H9 (cell line): ENCODE data around the gene MEIS2. TPM values are rescaled to one million over a fixed set of nuclear protein-coding genes. Genes with fewer than 3 reads are reported as not detected.

Experiments
- DNase-seq: peaks from one replicate; pipeline ENCODE4 v3.0.0-alpha.2; 2017
- H2AFZ ChIP-seq: one replicate; pipeline ENCODE4 v1.6.1; 2013; ENCODE audit warnings: mild to moderate bottlenecking, low read length, control low read depth, moderate library complexity
- H2AK5ac ChIP-seq: 2 replicates; pipeline ENCODE4 v1.6.1; 2013; ENCODE audit warnings: low read length, control low read depth, mixed read lengths; ENCODE audit not compliant: insufficient read length
- H2BK120ac ChIP-seq: one replicate; pipeline ENCODE4 v1.6.1; 2013; ENCODE audit warnings: low read depth, mild to moderate bottlenecking, low read length, control low read depth, inconsistent platforms; ENCODE audit not compliant: poor library complexity, severe bottlenecking
- H2BK12ac ChIP-seq: 2 replicates; pipeline ENCODE4 v1.6.1; 2013; ENCODE audit warnings: low read length, control low read depth, mixed read lengths, low read depth; ENCODE audit not compliant: insufficient read length
- H2BK15ac ChIP-seq: 2 replicates; pipeline ENCODE4 v1.6.1; 2013; ENCODE audit warnings: low read depth, low read length, control low read depth
- H2BK20ac ChIP-seq: one replicate; pipeline ENCODE4 v1.6.1; 2013; ENCODE audit warnings: low read depth, mild to moderate bottlenecking, low read length, control low read depth, inconsistent platforms; ENCODE audit not compliant: poor library complexity, severe bottlenecking
- H2BK5ac ChIP-seq: 2 replicates; pipeline ENCODE4 v1.6.1; 2013; ENCODE audit warnings: low read length, control low read depth, mixed read lengths; ENCODE audit not compliant: insufficient read length
- H3K14ac ChIP-seq: 2 replicates; pipeline ENCODE4 v1.6.1; 2013; ENCODE audit warnings: low read length, control low read depth; ENCODE audit not compliant: insufficient read depth
- H3K18ac ChIP-seq: 2 replicates; pipeline ENCODE4 v1.6.1; 2013; ENCODE audit warnings: low read depth, mild to moderate bottlenecking, mixed read lengths, low read length, control low read depth; ENCODE audit not compliant: insufficient read length
- H3K23ac ChIP-seq: 2 replicates; pipeline ENCODE4 v1.6.1; 2013; ENCODE audit warnings: low read length, control low read depth, mixed read lengths, low read depth; ENCODE audit not compliant: insufficient read length
- H3K23me2 ChIP-seq: 2 replicates; pipeline ENCODE4 v1.6.1; 2013; ENCODE audit warnings: low read depth, mild to moderate bottlenecking, mixed read lengths, low read length, control low read depth; ENCODE audit not compliant: insufficient read length, poor library complexity, severe bottlenecking
- H3K27ac ChIP-seq: 2 replicates; pipeline ENCODE4 v1.5.1; 2013; ENCODE audit warnings: low read length, control low read depth, mixed read lengths, low read depth; ENCODE audit not compliant: insufficient read length
- H3K27me3 ChIP-seq: 2 replicates; pipeline ENCODE4 v1.6.1; 2013; ENCODE audit warnings: low read length, control low read depth, inconsistent platforms; ENCODE audit not compliant: insufficient read depth
- H3K4ac ChIP-seq: 2 replicates; pipeline ENCODE4 v1.6.1; 2013; ENCODE audit warnings: low read depth, mild to moderate bottlenecking, control low read depth, inconsistent platforms, low read length, moderate library complexity
- H3K4me1 ChIP-seq: 2 replicates; pipeline ENCODE4 v1.6.1; 2013; ENCODE audit warnings: low read length, control low read depth, inconsistent platforms; ENCODE audit not compliant: insufficient read depth
- H3K4me2 ChIP-seq: 2 replicates; pipeline ENCODE4 v1.6.1; 2013; ENCODE audit warnings: low read length, control low read depth, mixed read lengths; ENCODE audit not compliant: insufficient read length, insufficient read depth
- H3K56ac ChIP-seq: 2 replicates; pipeline ENCODE4 v1.6.1; 2013; ENCODE audit warnings: low read depth, mild to moderate bottlenecking, mixed read lengths, low read length, control low read depth; ENCODE audit not compliant: insufficient read length
- H3K79me1 ChIP-seq: 2 replicates; pipeline ENCODE4 v1.6.1; 2013; ENCODE audit warnings: low read depth, mild to moderate bottlenecking, moderate library complexity, low read length, control low read depth, inconsistent platforms; ENCODE audit not compliant: insufficient read depth, poor library complexity, severe bottlenecking
- H3K79me2 ChIP-seq: 2 replicates; pipeline ENCODE4 v1.6.1; 2013; ENCODE audit warnings: low read length, control low read depth, inconsistent platforms; ENCODE audit not compliant: insufficient read depth
- H3K9ac ChIP-seq: 2 replicates; pipeline ENCODE4 v1.6.1; 2013; ENCODE audit warnings: low read length, control low read depth, mixed read lengths; ENCODE audit not compliant: insufficient read length; ENCODE audit errors: extremely low read depth
- H3K9me3 ChIP-seq: one replicate; pipeline ENCODE4 v1.6.1; 2013; ENCODE audit warnings: low read depth, low read length, inconsistent platforms; ENCODE audit not compliant: control insufficient read depth
- H3T11ph ChIP-seq: one replicate; pipeline ENCODE4 v1.6.1; 2013; ENCODE audit warnings: mild to moderate bottlenecking, low read length, control low read depth, inconsistent platforms
- H4K20me1 ChIP-seq: one replicate; pipeline ENCODE4 v1.6.1; 2013; ENCODE audit not compliant: control insufficient read depth, insufficient read length, insufficient read depth
- H4K5ac ChIP-seq: 2 replicates; pipeline ENCODE4 v1.6.1; 2013; ENCODE audit warnings: low read depth, mild to moderate bottlenecking, mixed read lengths, low read length, control low read depth; ENCODE audit not compliant: insufficient read length
- H4K8ac ChIP-seq: replicated peaks from 2 replicates; pipeline ENCODE4 v1.6.1; 2013; ENCODE audit warnings: low read length, control low read depth, mixed read lengths, low read depth; ENCODE audit not compliant: insufficient read length
- H4K91ac ChIP-seq: 2 replicates; pipeline ENCODE4 v1.6.1; 2013; ENCODE audit warnings: low read depth, mild to moderate bottlenecking, moderate library complexity, mixed read lengths, low read length, control low read depth; ENCODE audit not compliant: insufficient read length
- H3K27ac Mint-ChIP-seq, 3 experiments: 2 replicates in 2 of 3; 3 replicates in 1 of 3; pipeline ENCODE4 v1.8.0; 2020 to 2021; ENCODE audit warnings: mixed read lengths in 3 of 3, mild to moderate bottlenecking in 1 of 3, moderate library complexity in 1 of 3
- H3K27me3 Mint-ChIP-seq: 2 replicates; pipeline ENCODE4 v1.8.0; 2021; ENCODE audit warnings: low read depth, mild to moderate bottlenecking, moderate library complexity, mixed read lengths
- H3K36me3 Mint-ChIP-seq, 3 experiments: 2 replicates in 2 of 3; 3 replicates in 1 of 3; pipeline ENCODE4 v1.8.0; 2020 to 2021; ENCODE audit warnings: low read depth in 3 of 3, mixed read lengths in 3 of 3; ENCODE audit not compliant: insufficient read depth in 1 of 3
- H3K4me1 Mint-ChIP-seq, 2 experiments: 2 replicates each; pipeline ENCODE4 v1.8.0; 2020; ENCODE audit warnings: mixed read lengths in 2 of 2
- H3K4me3 Mint-ChIP-seq, 2 experiments: 2 replicates in 1 of 2; 3 replicates in 1 of 2; pipeline ENCODE4 v1.8.0; 2020 to 2021; ENCODE audit warnings: mild to moderate bottlenecking in 2 of 2, mixed read lengths in 2 of 2, moderate library complexity in 1 of 2
- H3K9me3 Mint-ChIP-seq, 2 experiments: 2 replicates in 1 of 2; 3 replicates in 1 of 2; pipeline ENCODE4 v1.8.0; 2020; ENCODE audit warnings: mild to moderate bottlenecking in 2 of 2, mixed read lengths in 2 of 2, moderate library complexity in 1 of 2
- WGBS: extraction: QIAGEN DNeasy Blood & Tissue Kit; methylation state at CpG from one replicate; pipeline ENCODE4 v1.1.7; 2013; ENCODE audit warnings: missing lambda C conversion rate, low lambda C conversion rate, mixed read lengths; ENCODE audit not compliant: insufficient read length; ENCODE audit errors: extremely low coverage; 5-methylcytosine and 5-hydroxymethylcytosine counted together
- total RNA-seq: library from RNA; stranded (reverse); gene quantifications from 2 replicates; pipeline ENCODE4 v1.2.1, GENCODE V29; 2021
- TF ChIP-seq, protein P1 (sequence below): fragments of 200-600 bp; sonication (generic); conservative IDR thresholded peaks from 3 replicates; pipeline ENCODE4 v1.8.0; 2021; ENCODE audit warnings: antibody characterized with exemption, mild to moderate bottlenecking

Gene MEIS2
- total RNA-seq, 1 experiment from 2014 or later, result 0.35 TPM

DNA sequence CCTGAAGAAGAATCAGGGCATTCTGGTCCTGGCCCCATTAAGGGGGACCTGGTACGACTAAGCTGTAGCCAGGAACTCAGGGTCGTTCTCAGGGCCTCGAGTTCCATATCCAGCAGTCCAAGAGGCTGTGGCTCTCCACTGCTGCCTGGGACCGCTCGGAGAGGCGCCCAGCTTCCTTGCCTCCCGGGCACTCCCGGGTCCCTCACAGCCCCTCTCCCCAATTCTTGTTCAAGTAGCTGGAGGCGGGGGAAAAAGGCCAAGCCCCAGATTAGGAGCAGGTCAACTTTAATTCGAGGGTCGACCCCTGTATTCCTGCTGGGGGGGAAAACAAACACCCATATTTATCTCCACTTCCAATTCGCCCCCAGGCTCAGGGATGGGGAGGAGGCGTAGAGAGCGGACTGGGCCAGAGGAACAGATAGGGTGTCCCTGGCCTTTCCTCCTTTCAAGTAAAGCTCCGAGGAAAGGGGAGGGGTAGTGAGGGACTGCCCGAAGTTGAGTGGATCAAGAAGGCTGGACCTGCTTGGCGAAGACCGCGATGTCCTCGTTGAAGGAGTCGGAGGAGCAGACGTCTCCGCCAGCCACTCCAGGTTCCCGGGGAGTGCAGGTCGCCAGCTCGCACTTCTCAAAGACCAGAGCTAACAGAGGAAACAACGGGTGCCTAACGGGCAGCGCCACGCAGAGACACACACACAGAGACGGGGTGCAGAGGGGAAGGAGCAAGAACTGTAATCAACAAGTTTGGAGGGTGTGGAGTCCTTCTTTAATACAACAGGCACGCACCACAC lies 4.4 kb downstream of the MEIS2 start:
- peaks cover 76 to 82% of the 10 kb centered on the region in 2 experiments for H3K4me1 Mint-ChIP-seq

More for the DNA sequence above, 4.4 kb downstream of the MEIS2 start:
- Histone ChIP-seq H2BK15ac (no peak overlapping the region), H4K5ac (no peak overlapping the region), H3K9me3 (no peaks in the 10 kb centered on the region), H3K27ac (no peak overlapping the region), H4K8ac (no peak overlapping the region), H3K9ac (no peak overlapping the region), H2AK5ac (no peak overlapping the region), H2BK20ac (no peak overlapping the region), H4K20me1 (no peaks in the 10 kb centered on the region), H3K23ac (no peak overlapping the region), H2AFZ (no peak overlapping the region), H3K4ac (no peak overlapping the region), H3K18ac (no peak overlapping the region), H3K79me1 (no peaks in the 10 kb centered on the region), H3K4me1 (peaks cover 3% of the 10 kb centered on the region; the same call in 1 of the 2 replicates), H3K23me2 (peaks cover 48% of the 10 kb centered on the region), H2BK120ac (no peak overlapping the region), H3K4me2 (peak overlapping the region; percentile 92), H3K14ac (no peak overlapping the region; the same call in 1 of the 2 replicates), H2BK12ac (no peak overlapping the region), H2BK5ac (no peak overlapping the region), H3K79me2 (no peaks in the 10 kb centered on the region), H4K91ac (no peak overlapping the region), H3K27me3 (peaks cover 68% of the 10 kb centered on the region), H3T11ph (no peak overlapping the region), H3K56ac (no peak overlapping the region)
- peak overlapping the region; percentile 49 to 96 for H3K4me3 Mint-ChIP-seq
- DNase-seq, result peak; percentile 67
- H3K27me3 Mint-ChIP-seq, result peaks cover 96% of the 10 kb centered on the region
- H3K36me3 Mint-ChIP-seq, result no peaks in the 10 kb centered on the region
- H3K9me3 Mint-ChIP-seq, result peaks cover 0 to 7% of the 10 kb centered on the region in 2 experiments; a peak in 2 of 5 replicates
- WGBS, result no CpG with 5 or more reads among the region's 32 CpGs
- H3K27ac Mint-ChIP-seq, result no peak overlapping the region
- TF ChIP-seq, protein P1, sequence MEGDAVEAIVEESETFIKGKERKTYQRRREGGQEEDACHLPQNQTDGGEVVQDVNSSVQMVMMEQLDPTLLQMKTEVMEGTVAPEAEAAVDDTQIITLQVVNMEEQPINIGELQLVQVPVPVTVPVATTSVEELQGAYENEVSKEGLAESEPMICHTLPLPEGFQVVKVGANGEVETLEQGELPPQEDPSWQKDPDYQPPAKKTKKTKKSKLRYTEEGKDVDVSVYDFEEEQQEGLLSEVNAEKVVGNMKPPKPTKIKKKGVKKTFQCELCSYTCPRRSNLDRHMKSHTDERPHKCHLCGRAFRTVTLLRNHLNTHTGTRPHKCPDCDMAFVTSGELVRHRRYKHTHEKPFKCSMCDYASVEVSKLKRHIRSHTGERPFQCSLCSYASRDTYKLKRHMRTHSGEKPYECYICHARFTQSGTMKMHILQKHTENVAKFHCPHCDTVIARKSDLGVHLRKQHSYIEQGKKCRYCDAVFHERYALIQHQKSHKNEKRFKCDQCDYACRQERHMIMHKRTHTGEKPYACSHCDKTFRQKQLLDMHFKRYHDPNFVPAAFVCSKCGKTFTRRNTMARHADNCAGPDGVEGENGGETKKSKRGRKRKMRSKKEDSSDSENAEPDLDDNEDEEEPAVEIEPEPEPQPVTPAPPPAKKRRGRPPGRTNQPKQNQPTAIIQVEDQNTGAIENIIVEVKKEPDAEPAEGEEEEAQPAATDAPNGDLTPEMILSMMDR, result no peak
